Muscle layer of duodenum (tissue), 2 donors: ENCODE measurements around the gene SMG6.

Experiments used
- H3K27ac ChIP-seq: one replicate; pipeline ENCODE4 v1.7.0; 2013; ENCODE audit warnings: mild to moderate bottlenecking, low read length
- H3K27me3 ChIP-seq: one replicate; pipeline ENCODE4 v1.7.0; 2013; ENCODE audit warnings: low read depth, mild to moderate bottlenecking, control low read depth, low read length
- H3K36me3 ChIP-seq, 2 donors: one replicate each; pipeline ENCODE4 v1.7.0; 2013; ENCODE audit warnings: low read length in 2 of 2, control low read depth in 1 of 2, mild to moderate bottlenecking in 1 of 2; ENCODE audit not compliant: insufficient read depth in 2 of 2, control insufficient read depth in 1 of 2
- H3K4me1 ChIP-seq, 2 donors: one replicate each; pipeline ENCODE4 v1.7.0; 2013; ENCODE audit warnings: low read length in 2 of 2, mild to moderate bottlenecking in 2 of 2, control low read depth in 1 of 2, moderate library complexity in 1 of 2; ENCODE audit not compliant: insufficient read depth in 2 of 2, control insufficient read depth in 1 of 2
- H3K4me3 ChIP-seq, 2 donors: one replicate each; pipeline ENCODE4 v1.7.0; 2013; ENCODE audit warnings: low read length in 2 of 2, low read depth in 1 of 2, mild to moderate bottlenecking in 1 of 2
- H3K9me3 ChIP-seq, 2 donors: one replicate each; pipeline ENCODE4 v1.7.0; 2013; ENCODE audit warnings: low read length in 2 of 2, control low read depth in 1 of 2, mild to moderate bottlenecking in 1 of 2; ENCODE audit not compliant: control insufficient read depth in 1 of 2
- donor health status: healthy.

The SMG6 gene

DNA sequence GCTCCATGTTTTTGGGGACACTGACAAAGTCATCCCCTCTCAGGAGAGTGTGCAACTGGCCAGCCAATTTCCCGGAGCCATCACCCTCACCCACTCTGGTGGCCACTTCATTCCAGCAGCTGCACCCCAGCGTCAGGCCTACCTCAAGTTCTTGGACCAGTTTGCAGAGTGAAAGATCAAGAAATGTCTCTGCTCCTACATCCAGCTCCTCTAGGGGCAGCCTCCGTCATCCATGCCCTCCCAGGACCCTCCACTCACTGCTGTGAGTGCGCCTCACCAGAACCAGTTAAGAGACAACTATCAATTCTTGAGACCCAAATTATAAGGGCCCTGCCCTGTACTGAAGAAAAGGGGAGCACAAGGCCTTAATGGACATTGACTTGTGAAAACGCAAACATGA lies 260.7 kb downstream of the SMG6 start:
- Histone ChIP-seq H3K9me3 (no peaks in the 10 kb centered on the region), H3K36me3 (peaks cover 9 to 33% of the 10 kb centered on the region in 2 donors), H3K4me3 (peak overlapping the region; percentile 82 to 92), H3K27ac (peak overlapping the region; percentile 39), H3K4me1 (peaks cover 10 to 29% of the 10 kb centered on the region in 2 donors), H3K27me3 (no peaks in the 10 kb centered on the region)

DNA sequence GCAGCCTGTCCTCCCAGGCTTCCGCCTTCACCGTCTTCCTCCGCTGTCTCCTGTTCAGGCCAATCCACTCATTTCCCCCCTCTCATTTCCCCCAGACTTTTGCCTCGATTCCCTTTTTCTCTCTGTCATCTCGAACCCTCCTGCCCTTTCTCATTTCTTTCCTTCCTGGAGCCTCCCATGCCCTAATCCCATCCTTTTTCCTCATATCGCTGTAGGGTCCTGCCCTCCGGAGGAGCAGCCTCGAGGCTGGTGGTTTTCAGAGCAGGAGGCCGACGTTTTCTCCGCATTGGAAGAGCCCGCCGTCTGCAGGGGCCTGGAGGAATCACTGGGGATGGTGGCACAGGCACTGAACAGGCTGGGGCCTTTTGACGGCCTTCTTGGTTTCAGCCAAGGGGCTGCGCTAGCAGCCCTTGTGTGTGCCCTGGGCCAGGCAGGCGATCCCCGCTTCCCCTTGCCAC lies 261.2 kb downstream of the SMG6 start:
- H3K36me3 ChIP-seq = peaks cover 9 to 38% of the 10 kb centered on the region in 2 donors
- no peaks in the 10 kb centered on the region for H3K9me3 ChIP-seq

DNA sequence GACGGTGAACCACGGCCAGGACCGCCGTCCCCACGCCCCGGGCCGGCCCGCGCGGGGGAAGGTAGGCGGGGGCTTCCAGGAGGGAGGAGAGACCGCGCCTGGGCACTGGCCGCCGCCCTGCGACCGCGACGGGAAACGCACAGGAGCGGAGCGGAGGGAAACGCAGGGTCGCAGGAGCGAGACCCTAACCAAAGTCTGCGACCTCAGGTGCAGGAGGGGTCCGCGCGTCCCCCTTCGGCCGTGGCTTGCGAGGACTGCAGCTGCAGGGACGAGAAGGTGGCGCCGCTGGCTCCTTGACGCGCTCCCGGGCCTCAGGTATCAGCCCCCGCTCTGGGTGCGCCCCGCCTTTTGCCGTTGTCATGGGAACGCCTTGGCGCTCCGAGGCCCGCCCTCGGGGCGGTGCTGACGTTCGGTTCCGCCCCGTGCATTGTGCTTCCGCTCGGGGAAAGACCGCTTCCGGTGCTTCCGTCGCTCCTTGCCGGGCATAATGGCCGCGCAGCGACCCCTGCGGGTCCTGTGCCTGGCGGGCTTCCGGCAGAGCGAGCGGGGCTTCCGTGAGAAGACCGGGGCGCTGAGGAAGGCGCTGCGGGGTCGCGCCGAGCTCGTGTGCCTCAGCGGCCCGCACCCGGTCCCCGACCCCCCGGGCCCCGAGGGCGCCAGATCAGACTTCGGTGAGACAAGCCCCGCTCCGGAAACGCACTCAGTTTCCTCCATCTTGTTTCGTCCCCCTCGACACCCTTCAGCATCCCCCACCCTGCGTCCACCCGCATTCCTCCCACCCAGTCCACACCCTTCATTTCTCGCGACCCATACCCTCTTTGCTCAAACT lies 261.8 kb downstream of the SMG6 start, which contains the start of gene OVCA2:
TSS of gene OVCA2 (plus strand) at position 462 of the 829 bp plus-strand sequence. CDS start at position 488, 26 bp downstream.
- Histone ChIP-seq H3K36me3 (peaks cover 9 to 45% of the 10 kb centered on the region in 2 donors), H3K4me3 (peak within 1 kb of the TSS; percentile 82 to 92), H3K9me3 (no peaks in the 10 kb centered on the region), H3K27me3 (no peaks in the 10 kb centered on the region), H3K27ac (peak within 1 kb of the TSS; percentile 89), H3K4me1 (peaks cover 10 to 29% of the 10 kb centered on the region in 2 donors)

More for the DNA sequence above, 261.2 kb downstream of the SMG6 start:
- Histone ChIP-seq H3K27me3 (no peaks in the 10 kb centered on the region), H3K4me3 (peak overlapping the region; percentile 82 to 92), H3K4me1 (peaks cover 10 to 29% of the 10 kb centered on the region in 2 donors), H3K27ac (peak overlapping the region; percentile 89)

DNA sequence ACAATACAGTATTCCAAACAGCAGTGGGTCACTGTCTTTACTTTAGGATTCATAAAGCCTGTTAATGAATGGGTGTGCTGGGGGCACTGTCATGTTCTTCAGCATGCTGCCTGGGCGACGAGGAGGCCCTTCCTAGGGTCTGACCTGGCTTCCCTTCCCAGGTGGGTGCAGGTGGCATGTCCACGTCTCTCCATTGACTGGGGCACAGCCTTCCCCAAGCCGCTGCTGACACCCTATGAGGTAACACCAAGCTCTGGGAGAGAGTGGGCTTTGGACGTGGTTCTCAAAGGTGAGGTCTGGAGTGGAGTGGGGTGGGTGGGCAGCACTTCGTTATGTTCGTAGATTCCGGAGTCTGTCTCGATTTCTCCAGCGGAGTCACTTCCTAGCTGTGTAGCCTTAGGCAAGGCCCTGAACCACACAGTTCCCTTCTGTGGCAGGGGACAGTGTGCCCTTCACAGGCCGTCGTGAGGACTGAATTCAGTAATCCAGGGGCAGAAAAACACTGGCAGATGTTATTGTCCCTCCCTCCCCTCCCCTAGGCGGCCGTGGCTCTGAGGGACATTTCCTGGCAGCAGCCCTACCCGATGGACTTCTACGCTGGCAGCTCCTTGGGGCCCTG lies 262.5 kb downstream of the SMG6 start:
- no peak overlapping the region for H3K27ac ChIP-seq
- H3K36me3 ChIP-seq = peaks cover 9 to 52% of the 10 kb centered on the region in 2 donors
- H3K4me3 ChIP-seq = peak overlapping the region; percentile 9 to 82

DNA sequence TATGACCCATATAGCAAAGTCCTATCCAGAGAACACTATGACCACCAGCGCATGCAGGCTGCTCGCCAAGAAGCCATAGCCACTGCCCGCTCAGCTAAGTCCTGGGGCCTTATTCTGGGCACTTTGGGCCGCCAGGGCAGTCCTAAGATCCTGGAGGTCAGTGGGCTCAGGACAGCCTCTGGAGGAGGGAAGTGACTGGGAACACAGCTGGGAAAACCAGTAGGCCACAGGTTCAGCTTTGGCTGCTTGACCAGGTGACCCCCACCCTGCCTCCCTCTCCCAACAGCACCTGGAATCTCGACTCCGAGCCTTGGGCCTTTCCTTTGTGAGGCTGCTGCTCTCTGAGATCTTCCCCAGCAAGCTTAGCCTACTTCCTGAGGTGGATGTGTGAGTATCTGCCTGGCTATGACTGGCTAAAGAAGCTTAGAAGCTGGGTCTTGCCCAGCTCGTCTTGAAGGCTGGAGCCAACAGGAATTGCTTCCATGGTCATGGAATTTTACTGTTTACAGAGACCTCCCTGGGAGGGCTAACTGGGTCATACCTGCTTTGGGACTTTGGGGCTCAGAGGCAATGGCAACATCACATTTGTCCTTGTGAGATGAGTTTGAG lies 263.3 kb downstream of the SMG6 start:
- Histone ChIP-seq H3K36me3 (peaks cover 9 to 59% of the 10 kb centered on the region in 2 donors), H3K9me3 (no peaks in the 10 kb centered on the region), H3K4me3 (no peak overlapping the region), H3K4me1 (peaks cover 10 to 29% of the 10 kb centered on the region in 2 donors), H3K27me3 (no peaks in the 10 kb centered on the region), H3K27ac (no peak overlapping the region)

More for the DNA sequence above, 262.5 kb downstream of the SMG6 start:
- Histone ChIP-seq H3K4me1 (peaks cover 10 to 29% of the 10 kb centered on the region in 2 donors), H3K27me3 (no peaks in the 10 kb centered on the region), H3K9me3 (no peaks in the 10 kb centered on the region)

DNA sequence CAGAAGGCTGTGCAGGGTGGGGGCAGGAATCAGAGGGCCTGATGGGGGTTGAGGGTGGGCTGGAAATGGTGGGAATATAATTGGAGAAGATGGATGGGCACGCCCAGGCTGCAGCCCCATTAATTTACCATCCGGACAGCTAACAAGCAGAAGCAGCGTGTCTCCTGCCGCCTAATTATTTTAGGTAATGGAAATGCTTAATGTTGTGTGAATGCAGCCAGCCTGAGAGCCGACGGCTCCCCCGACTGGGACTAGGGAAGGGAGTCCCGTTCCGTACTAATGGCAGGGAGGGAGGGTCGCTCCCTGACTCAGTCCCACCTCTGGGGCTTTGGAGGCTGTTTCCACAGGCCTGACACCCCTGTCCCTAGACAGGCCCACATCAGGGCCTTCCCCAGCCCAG lies 266.4 kb downstream of the SMG6 start:
- H3K4me1 ChIP-seq = peaks cover 0 to 9% of the 10 kb centered on the region in 2 donors
- H3K36me3 ChIP-seq = peaks cover 4 to 49% of the 10 kb centered on the region in 2 donors

DNA sequence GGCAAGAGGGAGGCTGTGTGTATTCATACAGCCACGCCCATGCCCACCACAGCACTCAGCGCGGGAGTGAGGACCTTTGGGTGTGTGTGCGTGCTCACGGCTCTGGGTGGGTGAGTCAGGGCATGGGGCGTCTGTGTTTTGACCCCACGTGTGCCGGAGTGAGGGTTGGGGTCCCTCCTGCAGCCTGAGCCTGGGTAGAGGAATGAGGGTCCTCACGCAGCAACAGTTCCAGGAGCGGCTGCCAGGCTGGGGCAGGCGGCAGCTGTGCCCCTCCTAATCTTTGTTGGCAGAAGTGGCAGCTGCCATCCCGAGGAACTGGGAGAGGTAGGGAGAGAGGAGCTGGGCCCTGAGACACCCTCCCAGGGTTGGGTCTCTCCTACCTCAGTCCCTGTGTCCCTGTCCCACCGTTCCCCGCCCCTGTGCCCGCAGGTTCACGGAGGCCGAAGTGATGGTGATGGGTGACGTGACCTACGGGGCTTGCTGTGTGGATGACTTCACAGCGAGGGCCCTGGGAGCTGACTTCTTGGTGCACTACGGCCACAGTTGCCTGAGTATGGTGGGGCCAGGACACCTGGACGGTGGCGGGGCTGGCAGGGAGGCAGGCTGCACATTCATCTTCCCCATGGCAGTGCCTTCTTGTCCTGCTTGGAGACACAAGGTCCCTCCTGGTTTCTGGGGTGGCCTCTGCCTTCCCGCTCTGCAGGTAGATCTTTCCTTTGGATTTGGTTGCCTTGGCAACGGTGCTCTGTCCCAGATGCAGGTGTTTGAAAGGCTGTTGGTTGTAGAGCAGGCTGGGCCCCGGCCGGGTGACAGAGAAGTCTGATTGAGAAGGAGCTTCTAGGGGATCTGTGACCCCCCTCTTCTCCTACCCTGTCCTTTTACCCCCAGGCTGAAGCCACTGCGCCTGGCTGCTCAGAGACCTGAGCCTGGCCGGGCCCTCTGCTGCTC lies 267.8 kb downstream of the SMG6 start:
- Histone ChIP-seq H3K27me3 (no peaks in the 10 kb centered on the region), H3K36me3 (peaks cover 4 to 49% of the 10 kb centered on the region in 2 donors), H3K4me1 (peaks cover 3 to 12% of the 10 kb centered on the region in 2 donors), H3K4me3 (no peak overlapping the region), H3K9me3 (no peaks in the 10 kb centered on the region), H3K27ac (no peak overlapping the region)

More for the DNA sequence above, 266.4 kb downstream of the SMG6 start:
- H3K9me3 ChIP-seq = no peaks in the 10 kb centered on the region
- H3K27me3 ChIP-seq = no peaks in the 10 kb centered on the region
- no peak overlapping the region for H3K4me3 ChIP-seq
- no peak overlapping the region for H3K27ac ChIP-seq

DNA sequence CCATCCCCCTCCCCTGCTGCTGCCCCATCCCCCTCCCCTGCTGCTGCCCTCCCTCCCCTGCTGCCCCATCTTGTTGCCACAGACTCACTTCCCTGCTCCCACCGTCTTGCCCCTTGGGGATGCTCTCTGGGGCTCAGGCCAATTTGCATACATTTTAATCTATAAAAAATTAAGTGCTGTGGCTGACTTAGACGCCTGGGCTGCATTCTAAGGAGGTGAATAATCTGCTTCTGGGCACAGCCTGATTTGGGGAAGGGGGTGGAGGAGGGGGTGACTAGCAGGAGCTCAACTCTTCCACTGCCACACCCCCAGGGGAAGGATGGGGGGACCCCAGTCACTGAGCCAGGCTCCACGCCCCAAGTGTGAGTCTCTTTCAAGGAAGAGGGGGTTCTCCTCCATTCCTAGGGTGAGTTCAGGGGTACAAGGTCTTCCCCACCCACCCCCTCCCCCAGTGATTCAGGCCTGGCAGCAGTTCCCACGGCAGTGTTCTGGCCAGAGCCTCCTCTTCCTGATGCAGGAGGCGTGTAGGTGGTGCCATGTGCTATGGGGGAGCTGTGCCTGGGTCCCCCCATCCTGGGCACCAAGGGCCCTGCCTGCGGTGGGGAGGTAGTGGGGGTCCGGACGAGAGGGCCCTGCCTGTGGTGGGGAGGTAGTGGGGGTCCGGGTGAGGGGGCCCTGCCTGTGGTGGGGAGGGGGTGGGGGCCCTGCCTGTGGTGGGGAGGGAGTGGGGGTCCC lies 268.6 kb downstream of the SMG6 start:
- Histone ChIP-seq H3K36me3 (peaks cover 4 to 42% of the 10 kb centered on the region in 2 donors), H3K4me1 (peaks cover 4 to 15% of the 10 kb centered on the region in 2 donors), H3K4me3 (no peak overlapping the region), H3K9me3 (no peaks in the 10 kb centered on the region), H3K27me3 (no peaks in the 10 kb centered on the region), H3K27ac (no peak overlapping the region)

DNA sequence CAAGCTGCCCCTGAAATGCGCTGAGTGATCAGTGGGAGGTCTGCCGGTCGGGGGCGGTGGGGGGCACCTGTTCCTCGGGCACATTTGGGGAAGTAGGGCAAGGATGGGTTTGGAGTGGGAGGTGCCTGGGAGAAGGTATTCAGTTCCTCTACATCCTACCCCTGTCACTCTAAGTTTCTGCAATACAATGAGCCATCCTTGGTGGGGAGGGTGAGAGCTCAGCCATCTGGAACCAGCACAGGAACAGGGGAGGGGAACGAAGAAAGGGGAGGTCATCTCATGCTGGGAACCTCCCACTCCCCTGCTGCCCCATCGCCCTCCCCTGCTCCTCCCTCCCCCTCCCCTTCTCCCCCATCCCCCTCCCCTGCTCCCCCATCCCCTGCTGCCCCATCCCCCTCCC lies 269.4 kb downstream of the SMG6 start:
- no peak overlapping the region for H3K4me3 ChIP-seq
- H3K36me3 ChIP-seq = peaks cover 4 to 41% of the 10 kb centered on the region in 2 donors
- peaks cover 4 to 20% of the 10 kb centered on the region in 2 donors for H3K4me1 ChIP-seq
- no peaks in the 10 kb centered on the region for H3K9me3 ChIP-seq
- no peaks in the 10 kb centered on the region for H3K27me3 ChIP-seq
- H3K27ac ChIP-seq = no peak overlapping the region

DNA sequence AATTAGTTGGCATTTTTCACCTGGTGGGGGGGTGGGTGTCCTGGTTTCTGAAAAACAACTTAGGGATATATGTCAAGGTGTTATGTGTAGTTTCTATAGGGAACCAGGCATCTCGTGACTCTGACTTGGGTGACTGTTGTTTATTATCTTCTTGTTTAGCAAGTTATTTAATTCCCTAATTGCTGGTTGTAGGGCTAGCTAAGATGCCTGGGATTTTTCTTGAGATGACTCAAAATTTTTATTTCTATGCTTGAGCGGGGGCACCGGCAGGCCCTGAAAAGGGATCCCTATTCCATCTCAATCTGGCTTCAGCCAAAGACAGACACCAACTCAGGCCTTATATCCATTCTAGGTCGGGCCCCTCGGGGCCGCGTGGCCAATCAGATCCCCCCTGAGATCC lies 270.4 kb downstream of the SMG6 start:
- H3K36me3 ChIP-seq = peaks cover 4 to 34% of the 10 kb centered on the region in 2 donors
- H3K4me1 ChIP-seq = peaks cover 4 to 20% of the 10 kb centered on the region in 2 donors
- H3K9me3 ChIP-seq = no peaks in the 10 kb centered on the region
- H3K27me3 ChIP-seq = peaks cover 9% of the 10 kb centered on the region
- no peak overlapping the region for H3K27ac ChIP-seq
- no peak overlapping the region for H3K4me3 ChIP-seq
